Testis (tissue), 2 donors: ENCODE results near the gene UBASH3B.

ENCODE experiments used
- CTCF ChIP-seq, 3 experiments: fragments of 450-650 bp in 2 of 3; fragments of 200-600 bp in 1 of 3; sonication (generic) in 1 of 3; IDR thresholded peaks; one replicate each; pipeline ENCODE4 v1.5.1; 2016 to 2019; ENCODE audit warnings: antibody characterized with exemption in 3 of 3, mild to moderate bottlenecking in 2 of 3, moderate library complexity in 1 of 3
- POLR2A ChIP-seq: fragments of 450-650 bp; IDR thresholded peaks from one replicate; pipeline ENCODE4 v1.6.1; 2017; ENCODE audit warnings: antibody characterized with exemption, mild to moderate bottlenecking, moderate library complexity

GRCh38 chr11:122785031-122785541 lies 129.6 kb downstream of the UBASH3B start:
- TF ChIP-seq POLR2A, result no peak
- TF ChIP-seq CTCF (IDR thresholded peaks at IDR 0.05), result peak in 1 of 3 experiments; percentile 12
